Measurements from ENCODE around the gene SH2B3. TPM values are rescaled to one million over a fixed set of nuclear protein-coding genes. Genes with fewer than 3 reads are reported as not detected.
"Not testable (repeated sequence)": the region's sequence is repeated elsewhere in the genome, so short reads cannot be mapped to it uniquely, and the experiment has no call there.

The SH2B3 gene
- total and polyA plus RNA-seq, 10 donors = 11.5 to 105 (median 81.9) TPM

DNA sequence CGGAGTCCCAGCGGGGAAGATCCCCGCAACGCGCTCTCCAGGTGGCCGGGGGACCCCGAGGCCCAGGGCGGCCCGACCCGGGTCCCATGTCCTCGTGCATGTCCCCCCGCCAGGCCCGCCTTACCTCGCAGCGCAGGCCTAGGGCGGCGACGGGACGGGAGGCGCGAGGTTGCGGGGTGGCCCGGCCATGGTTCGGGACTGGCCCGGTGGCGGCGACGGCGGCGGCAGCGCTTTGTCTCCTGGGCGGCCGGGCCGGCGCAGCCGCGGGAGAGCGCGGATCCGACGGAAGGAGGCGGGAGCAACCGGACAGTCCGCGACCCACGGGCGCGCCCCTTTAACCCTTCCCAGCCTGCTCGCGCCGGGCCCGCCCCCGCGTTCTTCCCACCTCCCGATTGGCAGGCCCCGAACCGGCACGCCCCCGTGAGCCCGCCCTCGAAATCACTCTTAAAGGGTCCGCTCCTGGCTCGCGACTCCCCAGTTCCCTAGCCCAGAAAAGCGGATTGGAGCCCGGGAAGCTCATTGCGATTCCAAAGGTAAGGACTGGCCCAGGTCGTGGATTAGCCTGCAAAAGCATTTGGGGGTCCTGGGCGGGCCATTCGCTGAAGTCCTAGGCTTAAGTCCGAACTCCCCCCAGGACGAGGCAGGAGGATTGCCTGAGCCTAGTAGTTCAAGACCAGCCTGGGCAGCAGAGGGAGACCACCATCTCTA is 36.8 kb upstream of the SH2B3 start, which contains the start of gene PHETA1:
PHETA1 (minus strand) TSS at position 308 of the 708 bp plus-strand sequence. CDS start 5,668 bp downstream, outside the sequence.
- no peaks in the 10 kb centered on the region for H3K9me3 ChIP-seq
- WGBS, 5 donors = 0 to 4% (median 1%) methylated on average over 23 to 72 of the region's 72 CpGs
- H3K27ac ChIP-seq = peak within 1 kb of the TSS; percentile 15 to 88 (median 84)
- TF ChIP-seq, protein P1, sequence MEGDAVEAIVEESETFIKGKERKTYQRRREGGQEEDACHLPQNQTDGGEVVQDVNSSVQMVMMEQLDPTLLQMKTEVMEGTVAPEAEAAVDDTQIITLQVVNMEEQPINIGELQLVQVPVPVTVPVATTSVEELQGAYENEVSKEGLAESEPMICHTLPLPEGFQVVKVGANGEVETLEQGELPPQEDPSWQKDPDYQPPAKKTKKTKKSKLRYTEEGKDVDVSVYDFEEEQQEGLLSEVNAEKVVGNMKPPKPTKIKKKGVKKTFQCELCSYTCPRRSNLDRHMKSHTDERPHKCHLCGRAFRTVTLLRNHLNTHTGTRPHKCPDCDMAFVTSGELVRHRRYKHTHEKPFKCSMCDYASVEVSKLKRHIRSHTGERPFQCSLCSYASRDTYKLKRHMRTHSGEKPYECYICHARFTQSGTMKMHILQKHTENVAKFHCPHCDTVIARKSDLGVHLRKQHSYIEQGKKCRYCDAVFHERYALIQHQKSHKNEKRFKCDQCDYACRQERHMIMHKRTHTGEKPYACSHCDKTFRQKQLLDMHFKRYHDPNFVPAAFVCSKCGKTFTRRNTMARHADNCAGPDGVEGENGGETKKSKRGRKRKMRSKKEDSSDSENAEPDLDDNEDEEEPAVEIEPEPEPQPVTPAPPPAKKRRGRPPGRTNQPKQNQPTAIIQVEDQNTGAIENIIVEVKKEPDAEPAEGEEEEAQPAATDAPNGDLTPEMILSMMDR (IDR thresholded peaks at IDR 0.05 in 8 of 11, conservative IDR thresholded peaks at IDR 0.05 in 3 of 11) = peak in 1 of 11 experiments; percentile 6
- TF ChIP-seq POLR2AphosphoS5 (IDR thresholded peaks at IDR 0.05) (peak; percentile 76 to 86 (median 84)), POLR2A (IDR thresholded peaks at IDR 0.05) (peak in 1 of 3 donors; percentile 17)
- H3K4me3 ChIP-seq = peak within 1 kb of the TSS; percentile 74 to 98 (median 88)
- peak; percentile 95 for DNase-seq
- intact Hi-C loops (cut with DNase I; ENCODE audit: low total_unique reads) = no loop called here
- H3K36me3 ChIP-seq = peaks cover 0 to 23% (median 2%) of the 10 kb centered on the region in 6 donors
- no peaks in the 10 kb centered on the region for H3K27me3 ChIP-seq (replicated peaks in 1 of 7)
- peaks cover 8 to 63% (median 40%) of the 10 kb centered on the region in 6 donors for H3K4me1 ChIP-seq

DNA sequence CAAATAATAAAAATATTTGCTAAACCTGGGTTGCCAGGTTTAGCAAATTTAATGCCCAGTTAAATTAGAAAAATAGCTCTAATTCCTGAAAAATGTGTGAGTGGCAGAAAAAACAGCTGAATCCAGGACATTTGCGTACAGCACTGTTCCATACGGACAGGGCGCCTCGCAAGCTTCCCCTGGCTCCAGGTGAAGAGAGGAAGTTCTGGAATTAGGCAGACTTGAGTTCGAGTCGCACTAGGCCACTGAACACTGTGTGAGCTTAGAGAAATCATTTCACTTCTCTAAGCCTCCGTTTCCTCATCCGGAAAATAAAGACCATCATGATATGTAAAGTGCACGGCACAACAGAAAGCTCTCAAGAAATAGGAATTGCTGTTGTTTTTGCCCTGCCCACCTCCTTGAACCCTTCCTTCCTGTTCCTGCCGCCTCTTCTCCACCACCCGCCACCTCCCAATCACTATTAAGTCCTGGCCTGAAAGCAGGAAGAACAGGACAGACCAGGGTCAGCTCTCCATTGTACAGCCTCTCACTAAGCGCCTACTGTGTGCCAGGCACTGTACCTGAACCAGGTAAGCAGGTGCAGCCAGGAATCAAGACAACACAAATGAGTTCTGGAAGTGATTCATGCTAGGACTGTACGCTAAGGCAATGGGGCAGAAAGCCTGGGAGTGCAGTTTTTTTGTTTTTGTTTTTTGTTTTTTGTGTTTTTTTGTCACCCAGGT is 36.1 kb upstream of the SH2B3 start:
- peak in 2 of 3 donors; percentile 10 to 19 for TF ChIP-seq POLR2AphosphoS5 (IDR thresholded peaks at IDR 0.05)
- TF ChIP-seq, protein P1 (IDR thresholded peaks at IDR 0.05 in 8 of 11, conservative IDR thresholded peaks at IDR 0.05 in 3 of 11) = no peak
- Histone ChIP-seq H3K27ac (peak overlapping the region in 7 of 8 donors; percentile 15 to 88 (median 84)), H3K36me3 (peaks cover 0 to 16% (median 2%) of the 10 kb centered on the region in 6 donors), H3K4me3 (peak overlapping the region; percentile 74 to 98 (median 88)), H3K4me1 (peaks cover 8 to 58% (median 40%) of the 10 kb centered on the region in 6 donors), H3K27me3 (replicated peaks in 1 of 7) (no peaks in the 10 kb centered on the region), H3K9me3 (no peaks in the 10 kb centered on the region)
- intact Hi-C loops (cut with DNase I; ENCODE audit: low total_unique reads) = no loop called here
- WGBS, 5 donors = 31 to 56% (median 41%) methylated on average over 13 of the region's 13 CpGs
- no peak for DNase-seq

DNA sequence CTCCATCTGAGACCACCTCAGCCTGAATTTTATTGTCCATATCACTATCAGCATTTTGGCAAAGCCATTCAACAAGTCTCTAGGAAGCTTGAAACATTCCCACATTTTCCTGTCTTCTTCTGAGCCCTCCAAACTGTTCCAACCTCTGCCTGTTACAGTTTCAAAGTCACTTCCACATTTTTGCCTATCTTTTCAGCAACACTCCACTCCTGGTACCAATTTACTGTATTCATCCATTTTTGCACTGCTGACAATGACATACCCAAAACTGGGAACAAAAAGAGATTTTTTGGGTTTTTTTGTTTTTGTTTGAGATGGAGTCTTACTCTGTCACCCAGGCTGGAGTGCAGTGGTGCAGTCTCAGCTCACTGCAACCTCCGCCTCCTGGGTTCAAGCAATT is 32.5 kb upstream of the SH2B3 start:
- DNase-seq; H3K9me3 ChIP-seq; intact Hi-C loops (cut with DNase I; ENCODE audit: low total_unique reads); H3K4me3 ChIP-seq; H3K27me3 ChIP-seq (replicated peaks in 1 of 7); H3K27ac ChIP-seq; H3K36me3 ChIP-seq: not testable (repeated sequence)
- 89 to 100% (median 93%) methylated on average over 1 of the region's 1 CpG for WGBS, 5 donors
- H3K4me1 ChIP-seq = peaks cover 4 to 22% (median 16%) of the 10 kb centered on the region in 6 donors

DNA sequence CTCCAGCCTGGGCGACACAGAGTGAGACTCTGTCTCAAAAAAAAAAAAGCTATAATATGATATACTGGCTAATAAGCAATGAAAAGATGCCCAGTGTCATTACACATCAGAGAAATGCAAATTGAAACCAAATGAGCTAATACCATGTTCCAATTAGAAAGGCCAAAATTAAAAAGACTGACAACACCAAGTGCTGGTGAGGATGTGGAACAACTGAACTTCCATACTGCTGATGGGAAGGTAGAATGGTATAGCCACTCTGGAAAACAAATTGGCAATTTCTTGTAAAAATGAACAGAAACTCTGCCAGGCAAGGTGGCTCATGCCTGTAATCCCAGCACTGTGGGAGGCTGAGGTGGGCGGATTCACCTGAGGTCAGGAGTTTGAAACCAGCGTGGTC is 28.3 kb upstream of the SH2B3 start:
- H3K36me3 ChIP-seq = no peaks in the 10 kb centered on the region
- peaks cover 0 to 10% (median 0%) of the 10 kb centered on the region in 8 donors for H3K9me3 ChIP-seq
- no peak overlapping the region for H3K4me3 ChIP-seq
- no peak overlapping the region for H3K27ac ChIP-seq
- H3K4me1 ChIP-seq = no peaks in the 10 kb centered on the region
- no peaks in the 10 kb centered on the region for H3K27me3 ChIP-seq (replicated peaks in 1 of 7)
- DNase-seq = no peak
- WGBS, 5 donors = 90 to 100% (median 96%) methylated on average over 3 of the region's 3 CpGs
- TF ChIP-seq POLR2A (IDR thresholded peaks at IDR 0.05) (no peak), POLR2AphosphoS5 (IDR thresholded peaks at IDR 0.05) (no peak)
- TF ChIP-seq, protein P1 (IDR thresholded peaks at IDR 0.05 in 8 of 11, conservative IDR thresholded peaks at IDR 0.05 in 3 of 11) = no peak
- intact Hi-C loops (cut with DNase I; ENCODE audit: low total_unique reads) = no loop called here
